GM12891 (cell line): Measurements from ENCODE around the gene ZFAND3.

Experiments
- DNase-seq: peaks from one replicate; pipeline ENCODE4 v3.0.0; 2011; ENCODE audit warnings: low spot score; ENCODE audit not compliant: insufficient read length
- FAIRE-seq: peaks from 2 replicates; lab custom pipeline; 2011; peaks lifted over from hg19 to GRCh38; lab: Jason Lieb, UNC
- PAX5 ChIP-seq: IDR thresholded peaks from 2 replicates; pipeline ENCODE4 v1.6.1; 2011; ENCODE audit warnings: low read length, moderate library complexity, mild to moderate bottlenecking; ENCODE audit not compliant: insufficient read depth, severe bottlenecking
- POLR2A ChIP-seq: IDR thresholded peaks from 2 replicates; pipeline ENCODE4 v1.6.1; 2011; ENCODE audit warnings: low read depth, low read length, control low read depth
- POLR2AphosphoS5 ChIP-seq: IDR thresholded peaks from 2 replicates; pipeline ENCODE4 v1.6.1; 2011; ENCODE audit warnings: low read depth, low read length, control low read depth
- POU2F2 ChIP-seq: IDR thresholded peaks from 2 replicates; pipeline ENCODE4 v1.6.1; 2011; ENCODE audit warnings: low read depth, mild to moderate bottlenecking, control low read depth, low read length, moderate library complexity
- SPI1 ChIP-seq: IDR thresholded peaks from 2 replicates; pipeline ENCODE4 v1.6.1; 2011; ENCODE audit warnings: low read depth, low read length, control low read depth
- TAF1 ChIP-seq: IDR thresholded peaks from 2 replicates; pipeline ENCODE4 v1.6.1; 2011; ENCODE audit warnings: low read depth, low read length, control low read depth

ZFAND3 gene

DNA sequence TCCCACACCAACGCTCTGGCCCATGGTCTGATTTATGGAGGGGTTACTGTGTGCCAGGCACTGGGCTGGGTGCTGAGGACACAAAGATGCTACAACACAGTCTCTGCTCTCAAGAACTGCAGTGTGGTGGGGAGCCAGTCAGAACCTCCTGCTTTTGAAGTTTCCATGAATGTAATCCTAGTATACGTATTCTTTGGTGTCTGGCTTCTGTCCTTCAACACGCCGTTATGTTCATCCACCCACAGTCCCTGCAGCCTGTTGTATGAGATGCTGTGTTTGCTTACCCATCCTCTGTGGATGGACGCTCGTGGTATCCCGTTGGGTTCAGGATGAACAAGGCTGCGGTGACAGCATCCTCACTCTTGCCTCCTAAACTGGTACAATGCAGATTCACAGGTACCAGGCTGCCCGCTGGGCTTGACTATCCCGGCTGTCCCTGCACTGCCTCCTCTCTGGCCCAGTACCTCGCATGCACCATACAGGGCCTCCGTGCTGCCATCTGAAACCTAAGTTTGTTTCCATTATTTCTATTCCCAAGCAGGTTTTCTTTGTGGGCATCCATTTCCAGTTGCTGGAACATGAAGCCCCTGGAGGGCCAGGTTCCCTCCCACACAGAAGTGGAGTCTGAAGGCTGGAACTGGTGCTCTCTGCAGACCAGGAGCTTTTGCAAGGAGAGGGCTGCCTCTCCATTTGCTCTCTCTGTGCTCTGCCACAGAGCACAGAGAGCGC, 364.5 kb downstream of the ZFAND3 start:
- TF ChIP-seq TAF1 (no peak), POLR2A (no peak), SPI1 (no peak)
- FAIRE-seq = no peak
- DNase-seq = no peak

DNA sequence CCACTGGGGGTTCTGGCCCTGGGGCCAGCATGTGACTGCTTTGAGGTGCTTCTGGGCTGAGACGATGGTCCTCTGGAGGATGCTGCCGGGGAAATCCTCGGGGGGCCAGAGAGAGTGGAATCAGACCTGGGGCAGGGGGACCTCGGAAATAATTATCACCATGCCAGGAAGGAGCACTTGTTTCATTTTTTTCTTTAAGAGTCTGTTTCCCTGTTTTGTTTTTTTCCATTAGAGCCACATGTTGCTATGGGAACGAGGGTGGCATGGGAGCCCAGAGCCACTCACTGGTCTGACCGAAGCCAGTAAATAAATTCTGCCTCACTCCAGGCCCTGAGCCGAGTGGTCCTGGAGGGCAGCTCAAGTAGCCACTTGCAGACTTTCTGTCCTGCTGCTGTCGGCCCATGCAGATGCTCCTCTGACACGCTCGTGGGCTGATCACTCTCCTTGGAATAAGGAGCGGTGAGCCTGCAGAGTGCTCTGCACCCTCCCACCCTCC, 365.1 kb downstream of the ZFAND3 start:
- no peak for FAIRE-seq
- TF ChIP-seq PAX5 (no peak), TAF1 (no peak), SPI1 (no peak), POU2F2 (no peak), POLR2AphosphoS5 (no peak), POLR2A (no peak)
- no peak for DNase-seq

DNA sequence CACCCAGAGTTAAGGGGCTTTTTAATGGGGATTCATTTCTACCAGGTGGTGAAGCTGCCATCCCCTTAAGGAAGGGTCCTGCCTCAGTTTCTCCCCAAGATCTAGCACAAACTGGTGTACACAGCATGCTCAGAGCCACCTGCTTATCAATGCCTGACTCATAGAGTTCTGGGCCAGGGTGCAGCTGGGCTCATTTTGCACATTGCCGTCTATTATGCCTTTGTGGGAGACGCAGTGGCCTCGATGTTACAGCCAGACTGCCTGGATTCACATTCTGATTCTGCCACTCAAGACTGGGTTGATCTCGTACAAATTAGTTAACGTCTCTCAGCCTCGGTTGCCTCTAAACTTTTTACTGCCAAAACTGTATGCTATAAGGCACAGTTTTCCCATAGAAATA, 365.7 kb downstream of the ZFAND3 start:
- no peak for DNase-seq
- FAIRE-seq = no peak
- TF ChIP-seq TAF1 = no peak

DNA sequence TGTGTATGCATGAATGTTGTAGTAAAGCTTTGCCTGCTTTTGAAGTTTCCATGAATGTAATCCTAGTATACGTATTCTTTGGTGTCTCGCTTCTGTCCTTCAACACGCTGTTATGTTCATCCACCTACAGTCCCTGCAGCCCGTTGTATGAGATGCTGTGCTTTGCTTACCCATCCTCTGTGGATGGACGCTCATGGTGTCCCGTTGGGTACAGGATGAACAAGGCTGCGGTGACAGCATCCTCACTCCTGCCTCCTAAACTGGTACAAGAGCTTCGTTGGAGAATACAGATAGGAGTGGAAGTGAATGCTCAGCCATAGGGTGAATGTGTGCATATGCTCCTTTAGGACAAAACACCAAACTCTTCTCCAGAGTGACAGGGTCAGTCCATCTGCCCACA, 366.2 kb downstream of the ZFAND3 start:
- TF ChIP-seq POLR2A (no peak), POLR2AphosphoS5 (no peak), POU2F2 (no peak), PAX5 (no peak), SPI1 (no peak), TAF1 (no peak)
- FAIRE-seq = no peak
- DNase-seq = no peak

DNA sequence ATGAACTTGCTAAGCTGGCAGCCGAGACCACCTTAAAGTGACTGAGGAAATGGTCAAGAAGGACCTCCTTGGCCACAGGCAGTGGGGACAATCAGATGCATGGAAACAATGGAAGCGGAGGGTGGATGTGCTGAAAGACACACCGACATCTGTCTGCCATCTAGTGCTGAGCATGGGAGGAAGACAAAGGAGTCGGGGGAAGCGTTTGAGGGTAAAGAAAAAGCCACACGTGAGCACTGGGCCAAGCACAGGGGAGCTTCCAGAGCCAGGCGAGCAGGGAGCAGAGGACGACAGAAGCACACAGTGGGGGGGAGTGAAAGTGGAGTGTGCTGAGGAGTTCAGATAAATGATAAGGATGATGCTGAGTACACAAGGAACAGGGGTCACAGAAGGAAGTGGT, 367.8 kb downstream of the ZFAND3 start:
- DNase-seq = no peak
- no peak for FAIRE-seq
- TF ChIP-seq SPI1 = no peak
- no peak for TF ChIP-seq POU2F2
- no peak for TF ChIP-seq TAF1
- no peak for TF ChIP-seq POLR2A
- no peak for TF ChIP-seq PAX5

DNA sequence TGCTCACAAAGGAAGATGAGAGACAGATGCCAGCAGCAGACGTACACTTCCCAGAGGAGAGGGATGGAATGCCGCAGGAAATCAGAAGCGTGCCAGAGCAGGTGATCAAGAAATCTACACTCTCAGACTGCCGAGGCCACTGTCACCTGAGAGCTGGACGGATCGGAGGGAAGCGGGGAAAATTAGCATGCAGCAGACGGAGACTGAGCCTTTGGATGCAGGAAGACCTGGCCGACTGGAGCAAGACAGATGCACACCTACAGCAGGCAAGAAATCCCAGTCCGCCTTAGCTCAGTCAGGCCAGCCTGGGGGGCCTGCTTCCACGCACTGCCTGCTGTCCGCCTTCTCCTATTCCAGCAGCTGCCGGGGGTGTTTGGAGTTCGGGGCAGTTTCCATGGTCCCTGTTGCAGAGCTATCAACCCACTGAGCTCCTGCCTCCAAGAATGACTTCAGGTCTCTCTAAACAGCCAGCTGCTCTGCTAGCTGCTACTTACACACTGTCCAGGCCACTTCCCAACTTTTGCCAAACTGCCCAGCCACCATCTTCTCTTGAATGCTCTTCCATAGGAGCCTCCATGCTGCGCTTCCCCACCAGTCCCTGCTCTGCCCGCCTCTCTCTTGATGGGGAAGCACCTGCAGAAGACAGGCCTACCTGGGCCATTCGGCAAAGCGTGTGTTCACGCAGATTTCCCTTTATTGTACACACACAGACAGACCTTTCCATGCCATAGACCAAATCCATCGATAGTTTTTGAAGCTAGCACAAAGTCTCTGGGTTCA, 368.5 kb downstream of the ZFAND3 start:
- TF ChIP-seq TAF1 (no peak), POLR2AphosphoS5 (no peak), SPI1 (no peak)
- DNase-seq (no peak), FAIRE-seq (no peak)

DNA sequence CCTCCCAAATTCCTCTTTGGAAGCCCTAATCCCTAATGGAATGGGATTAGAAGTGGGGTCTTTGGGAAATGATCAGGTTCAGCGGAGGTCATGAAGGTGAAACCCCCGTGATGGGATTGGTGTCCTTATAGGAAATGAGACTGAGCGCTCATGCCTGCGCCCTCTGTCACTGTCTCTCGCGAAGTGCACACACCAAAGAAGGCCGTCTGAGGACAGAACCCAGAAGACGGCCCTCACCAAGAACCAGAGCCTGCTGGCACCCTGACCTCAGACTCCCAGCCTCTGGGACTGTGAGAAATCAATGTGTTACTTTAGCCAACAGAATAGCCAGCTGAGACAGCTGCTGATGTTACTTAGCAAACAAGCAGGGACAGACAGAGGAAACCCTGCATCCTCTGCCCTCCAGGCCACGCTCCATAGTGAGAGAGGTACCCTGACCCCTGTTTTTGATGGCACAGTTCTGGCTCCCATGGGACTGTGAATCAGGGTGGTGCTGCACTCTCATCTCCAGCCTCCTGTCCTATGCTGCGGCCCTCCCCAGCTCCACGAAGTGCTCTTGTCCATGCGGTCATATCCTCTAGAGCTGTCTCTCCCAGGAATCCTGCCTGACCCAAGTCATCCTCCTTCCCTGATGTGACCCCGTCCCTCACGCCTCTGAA, 369.3 kb downstream of the ZFAND3 start:
- DNase-seq (no peak), FAIRE-seq (no peak)
- TF ChIP-seq POU2F2 = no peak
- TF ChIP-seq TAF1 = no peak
- TF ChIP-seq POLR2AphosphoS5 = no peak
- TF ChIP-seq SPI1 = no peak
- no peak for TF ChIP-seq POLR2A
- TF ChIP-seq PAX5 = no peak

DNA sequence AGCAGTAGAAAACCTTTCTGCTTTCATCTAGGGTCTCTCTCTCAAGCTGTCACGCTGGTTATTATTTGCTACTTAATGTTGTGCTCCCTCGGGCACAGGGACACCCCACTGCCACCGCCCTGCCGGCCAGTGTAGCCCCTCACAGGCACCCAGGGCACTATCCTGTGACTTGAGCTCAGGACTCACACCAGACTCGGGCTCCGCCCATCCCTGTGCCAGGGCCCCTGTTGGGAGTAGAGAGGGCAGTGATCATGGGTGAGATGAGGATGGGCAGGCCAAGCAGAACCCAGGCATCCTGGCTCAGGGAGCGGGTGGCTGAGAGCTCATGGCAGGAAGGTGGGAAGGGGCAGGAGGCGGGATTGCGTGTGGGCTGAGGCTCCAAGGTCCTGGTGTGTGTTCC, 371.9 kb downstream of the ZFAND3 start:
- DNase-seq (no peak), FAIRE-seq (no peak)
- no peak for TF ChIP-seq PAX5

DNA sequence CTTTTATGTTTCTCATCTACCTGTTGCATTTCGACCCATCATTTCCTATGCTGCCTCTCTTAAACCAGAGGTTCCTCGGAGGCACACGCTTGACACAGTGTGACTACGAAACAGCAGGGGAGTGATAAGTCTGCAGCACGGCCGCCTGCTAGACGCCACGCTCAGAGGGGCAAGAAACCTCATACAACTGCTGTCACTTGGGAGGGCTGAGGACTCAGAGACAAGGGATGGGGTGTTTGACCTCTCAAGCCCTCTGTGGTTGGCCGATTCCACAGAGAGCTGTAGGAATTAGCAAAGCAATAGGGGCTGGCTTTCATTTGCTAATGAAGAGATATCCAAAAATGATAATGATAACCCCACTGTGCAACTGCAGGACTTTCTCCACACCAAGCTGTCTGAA, 372.5 kb downstream of the ZFAND3 start:
- no peak for TF ChIP-seq TAF1
- no peak for TF ChIP-seq POLR2AphosphoS5
- FAIRE-seq (no peak), DNase-seq (no peak)

DNA sequence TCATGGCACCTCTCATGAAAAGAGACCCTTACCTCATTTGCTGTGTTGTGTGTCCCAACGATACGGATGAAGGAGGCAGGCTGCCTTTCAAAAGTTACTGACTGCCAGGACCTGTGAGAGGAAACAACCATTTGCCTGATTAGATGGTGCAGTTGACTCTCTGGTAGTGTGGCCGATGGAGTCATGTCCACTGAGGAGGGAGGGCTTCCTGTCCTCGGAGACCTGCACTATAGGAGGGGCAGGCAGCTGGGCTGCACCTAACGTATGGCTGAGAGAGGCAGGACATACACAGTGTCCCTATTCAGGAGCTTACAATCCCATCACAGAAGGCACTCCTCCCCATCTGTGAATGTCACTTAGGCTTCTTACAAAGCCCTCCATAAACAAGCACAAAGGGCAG, 373.0 kb downstream of the ZFAND3 start:
- no peak for TF ChIP-seq POU2F2
- TF ChIP-seq SPI1 = no peak
- no peak for TF ChIP-seq POLR2A
- no peak for TF ChIP-seq TAF1
- TF ChIP-seq PAX5 = no peak
- no peak for TF ChIP-seq POLR2AphosphoS5
- FAIRE-seq (no peak), DNase-seq (no peak)

DNA sequence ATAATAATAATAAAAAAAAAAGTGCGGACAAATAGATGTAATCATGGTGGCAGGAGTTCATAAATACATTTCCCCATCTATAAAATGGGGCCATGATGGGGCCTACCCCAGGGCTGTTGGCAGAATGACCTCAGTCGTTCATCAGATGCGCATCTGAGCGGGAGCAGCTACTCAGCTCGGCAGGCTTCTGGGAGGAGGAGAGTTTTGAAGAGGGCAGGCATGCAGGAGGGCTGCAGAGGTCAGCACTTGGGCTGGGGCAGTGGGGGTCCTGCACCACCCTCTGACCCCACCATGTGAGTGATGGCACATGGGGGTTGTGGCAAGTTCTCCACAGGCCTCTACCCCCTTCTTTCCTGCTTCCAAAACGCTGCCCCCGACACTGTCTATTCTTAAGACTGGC, 373.5 kb downstream of the ZFAND3 start:
- TF ChIP-seq TAF1 = no peak
- no peak for TF ChIP-seq POLR2A
- no peak for TF ChIP-seq POU2F2
- no peak for TF ChIP-seq PAX5
- TF ChIP-seq POLR2AphosphoS5 = no peak
- no peak for TF ChIP-seq SPI1
- FAIRE-seq = no peak

More for the DNA sequence above, 373.5 kb downstream of the ZFAND3 start:
- DNase-seq = no peak
